RWPE2 (cell line): ENCODE results near the gene SATB2.

ENCODE experiments used
- ATAC-seq: fragments of 200-7000 bp; cut with Tn5 transposase; 3 replicates; pipeline ENCODE4 v1.9.1; 2021; ENCODE audit warnings: low read depth
- DNase-seq: peaks from one replicate; pipeline ENCODE4 v3.0.0-alpha.2; 2020; ENCODE audit warnings: low spot score
- H3K27ac ChIP-seq: fragments of 450-650 bp; 2 replicates; pipeline ENCODE4 v1.5.1; 2017; ENCODE audit warnings: mild to moderate bottlenecking; ENCODE audit not compliant: poor library complexity, severe bottlenecking
- H3K27me3 ChIP-seq: fragments of 250-450 bp; sonication (Bioruptor Pico); 2 replicates; pipeline ENCODE4 v1.5.1; 2021; ENCODE audit warnings: mild to moderate bottlenecking, moderate library complexity; ENCODE audit not compliant: insufficient read depth, poor library complexity, severe bottlenecking
- H3K36me3 ChIP-seq: fragments of 250-450 bp; sonication (Bioruptor Pico); 2 replicates; pipeline ENCODE4 v1.5.1; 2020; ENCODE audit warnings: low read depth, mild to moderate bottlenecking, moderate library complexity
- H3K4me1 ChIP-seq: fragments of 250-450 bp; sonication (Bioruptor Pico); 2 replicates; pipeline ENCODE4 v1.5.1; 2021; ENCODE audit warnings: mild to moderate bottlenecking, moderate library complexity; ENCODE audit not compliant: insufficient read depth, poor library complexity, severe bottlenecking
- H3K4me3 ChIP-seq: fragments of 250-450 bp; sonication (Bioruptor Pico); 2 replicates; pipeline ENCODE4 v1.5.1; 2021; ENCODE audit warnings: mild to moderate bottlenecking, moderate library complexity; ENCODE audit not compliant: severe bottlenecking
- H3K9me3 ChIP-seq: fragments of 250-450 bp; sonication (Bioruptor Pico); 2 replicates; pipeline ENCODE4 v1.5.1; 2021; ENCODE audit warnings: mild to moderate bottlenecking, moderate library complexity; ENCODE audit not compliant: severe bottlenecking
- CTCF ChIP-seq: fragments of 450-650 bp; IDR thresholded peaks from one replicate; pipeline ENCODE4 v1.5.1; 2017; ENCODE audit warnings: mild to moderate bottlenecking, moderate library complexity; ENCODE audit not compliant: poor library complexity, severe bottlenecking

The SATB2 gene

GRCh38 chr2:199470361-199470671 is 12.6 kb upstream of the SATB2 start:
- H3K9me3 ChIP-seq: no peaks in the 10 kb centered on the region
- no peaks in the 10 kb centered on the region for H3K36me3 ChIP-seq
- H3K27me3 ChIP-seq: peaks cover 14% of the 10 kb centered on the region
- DNase-seq (no peak), ATAC-seq (no peak)
- no peak for TF ChIP-seq CTCF
- H3K4me1 ChIP-seq: no peaks in the 10 kb centered on the region
- no peak overlapping the region for H3K4me3 ChIP-seq
- H3K27ac ChIP-seq: no peak overlapping the region

DNA sequence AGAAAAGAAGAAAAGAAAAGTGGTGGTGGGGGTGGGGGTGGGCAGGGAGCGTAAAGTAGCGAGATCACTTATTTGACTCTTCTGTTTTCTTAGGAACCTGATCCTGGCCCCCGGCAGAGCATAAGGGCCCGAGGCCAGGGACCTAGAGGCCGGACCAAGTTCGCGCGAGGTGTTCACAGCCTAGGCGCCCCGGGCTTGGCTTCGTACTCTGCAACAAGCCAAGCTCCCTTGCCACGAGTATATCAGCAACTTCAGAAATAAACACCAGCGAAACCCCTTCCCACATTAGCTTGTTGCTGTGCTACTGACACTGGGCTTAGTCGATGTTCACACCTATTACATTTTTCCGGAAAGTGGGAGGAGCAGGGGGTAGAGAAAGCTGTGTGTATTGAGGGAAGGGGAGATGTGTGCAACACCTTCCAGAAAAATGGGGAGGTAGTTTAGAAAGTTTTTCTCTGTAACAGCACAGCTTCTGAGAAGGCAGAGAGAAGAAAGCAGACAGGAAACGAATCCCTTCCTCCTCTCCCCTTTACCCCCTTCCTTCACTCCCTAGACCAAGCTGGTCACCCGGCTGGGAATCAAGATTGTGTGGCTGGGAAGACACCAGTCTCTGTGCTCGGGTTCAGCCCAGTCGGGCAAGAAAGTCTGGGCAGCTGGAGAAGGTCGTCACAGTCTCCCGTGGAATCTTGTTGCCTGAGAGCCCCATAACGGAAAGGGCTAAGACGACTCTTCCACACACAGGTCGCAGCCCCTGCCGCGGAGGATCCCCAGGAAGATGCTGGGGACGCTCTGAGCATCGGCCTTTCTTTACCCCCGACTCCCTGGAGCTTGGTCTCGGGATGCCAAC is 12.0 kb upstream of the SATB2 start:
- Histone ChIP-seq H3K4me1 (no peaks in the 10 kb centered on the region), H3K27me3 (peaks cover 14% of the 10 kb centered on the region), H3K36me3 (no peaks in the 10 kb centered on the region), H3K27ac (no peak overlapping the region), H3K9me3 (no peaks in the 10 kb centered on the region), H3K4me3 (no peak overlapping the region)
- no peak for TF ChIP-seq CTCF
- DNase-seq (no peak), ATAC-seq (no peak)

GRCh38 chr2:199468561-199469513 is 11.1 kb upstream of the SATB2 start:
- TF ChIP-seq CTCF: no peak
- no peak for ATAC-seq
- no peak overlapping the region for H3K4me3 ChIP-seq
- H3K27ac ChIP-seq: no peak overlapping the region
- peaks cover 14% of the 10 kb centered on the region for H3K27me3 ChIP-seq
- no peak for DNase-seq
- H3K36me3 ChIP-seq: no peaks in the 10 kb centered on the region
- H3K9me3 ChIP-seq: no peaks in the 10 kb centered on the region
- H3K4me1 ChIP-seq: no peaks in the 10 kb centered on the region

DNA sequence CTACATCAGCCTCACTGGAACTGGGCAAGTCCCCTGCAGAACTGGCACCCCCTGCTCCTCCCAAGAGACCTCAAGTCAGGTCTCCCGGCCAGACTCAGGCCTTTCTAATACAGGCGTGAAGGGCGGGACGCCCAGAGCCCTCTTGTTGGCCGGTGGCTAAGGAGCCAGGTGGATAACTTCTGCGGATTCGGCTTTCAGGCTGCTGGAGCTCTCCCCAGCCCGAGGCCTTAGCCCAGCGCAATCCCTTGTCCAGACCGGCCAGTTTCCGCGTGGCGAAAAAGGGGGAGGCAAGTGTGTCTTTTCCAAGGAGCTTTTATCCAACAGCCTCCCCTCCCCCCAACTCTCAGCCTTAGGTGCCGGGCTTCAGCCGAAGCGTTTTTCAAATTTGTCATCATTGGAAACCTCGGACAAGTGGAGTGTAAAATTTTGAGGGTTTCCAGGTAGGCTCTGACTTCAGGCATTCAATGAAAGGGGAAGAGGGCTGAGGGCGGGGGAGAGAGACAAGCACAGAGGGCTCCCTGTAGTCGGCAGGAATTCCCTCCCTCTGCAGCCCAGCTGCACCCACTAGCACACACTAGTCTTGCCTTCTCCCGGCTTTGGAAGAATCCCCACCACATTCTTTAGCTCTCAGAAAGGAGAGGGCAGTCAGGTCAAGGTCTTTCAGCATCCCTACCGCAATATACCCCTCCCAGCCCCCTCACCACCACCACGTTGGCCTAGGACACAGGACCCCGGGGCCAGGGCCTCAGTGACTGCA is 9.5 kb upstream of the SATB2 start:
- Histone ChIP-seq H3K36me3 (no peaks in the 10 kb centered on the region), H3K27ac (no peak overlapping the region), H3K9me3 (no peaks in the 10 kb centered on the region), H3K4me1 (no peaks in the 10 kb centered on the region), H3K4me3 (no peak overlapping the region), H3K27me3 (peaks cover 9% of the 10 kb centered on the region)
- no peak for TF ChIP-seq CTCF
- DNase-seq (no peak), ATAC-seq (no peak)
